ENCODE measurements around the gene ZNF506.

DNA sequence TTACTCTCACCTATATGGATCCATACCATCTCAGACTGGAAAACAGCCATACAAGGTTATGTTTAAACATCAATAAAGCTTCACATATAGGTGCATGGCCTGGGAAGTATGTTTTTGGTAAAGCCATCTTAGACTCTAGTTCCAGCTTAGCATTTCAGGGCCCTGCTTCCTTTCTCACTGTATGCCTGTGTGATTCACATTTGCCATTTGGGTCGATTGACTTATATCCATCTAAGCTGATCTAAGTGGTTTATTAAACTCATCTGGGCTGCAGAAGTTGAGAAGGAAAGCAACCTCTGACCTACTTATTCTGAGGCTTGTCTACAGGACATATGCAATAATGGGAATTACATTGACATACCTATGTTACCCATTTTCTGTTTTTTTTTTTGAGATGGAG, 33.5 kb downstream of the ZNF506 start:
- no peak for TF ChIP-seq CTCF (conservative IDR thresholded peaks at IDR 0.05; ENCODE audit: low read length)
- TF ChIP-seq EZH2phosphoT487 (IDR thresholded peaks at IDR 0.05; ENCODE audit: borderline replicate concordance), result no peak
